Keratinocyte (primary cell): ENCODE results near the gene BMS1.

Experiments
- EZH2 ChIP-seq: IDR thresholded peaks from one replicate; pipeline ENCODE4 v1.6.1; 2012; ENCODE audit warnings: inconsistent platforms, mild to moderate bottlenecking, low read length, moderate library complexity
- TF ChIP-seq, protein P1 (sequence below), 3 experiments: IDR thresholded peaks in 1 of 3; conservative IDR thresholded peaks in 1 of 3; optimal IDR thresholded peaks in 1 of 3; 2 replicates in 2 of 3; 3 replicates in 1 of 3; pipeline versions ENCODE3 to v1.5.1; 2011; ENCODE audit warnings: low read length in 3 of 3, mild to moderate bottlenecking in 3 of 3, moderate library complexity in 2 of 3, control low read depth in 1 of 3, inconsistent platforms in 1 of 3; ENCODE audit not compliant: insufficient read depth in 2 of 3; ENCODE audit errors: extremely low read depth in 1 of 3

DNA sequence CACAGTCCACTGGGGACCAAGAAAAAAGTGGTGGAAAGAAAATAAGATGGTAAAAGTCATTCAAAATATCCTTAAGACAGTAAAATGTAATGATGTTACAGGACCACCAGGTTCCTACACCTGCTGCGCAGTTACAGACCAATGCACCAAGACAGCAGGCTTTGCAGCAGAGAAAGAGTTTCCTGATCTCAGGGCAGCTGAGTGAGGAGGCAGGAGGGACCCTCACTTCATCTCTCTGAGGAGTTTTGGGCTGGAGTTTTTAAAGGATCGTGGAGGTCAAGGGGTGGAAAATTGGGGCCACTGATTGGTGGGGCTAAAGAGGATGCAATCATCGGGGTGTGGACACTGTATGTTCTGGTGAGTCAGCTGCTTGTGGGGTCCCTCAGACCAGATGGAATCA, 100.0 kb downstream of the BMS1 start:
- TF ChIP-seq, protein P1, sequence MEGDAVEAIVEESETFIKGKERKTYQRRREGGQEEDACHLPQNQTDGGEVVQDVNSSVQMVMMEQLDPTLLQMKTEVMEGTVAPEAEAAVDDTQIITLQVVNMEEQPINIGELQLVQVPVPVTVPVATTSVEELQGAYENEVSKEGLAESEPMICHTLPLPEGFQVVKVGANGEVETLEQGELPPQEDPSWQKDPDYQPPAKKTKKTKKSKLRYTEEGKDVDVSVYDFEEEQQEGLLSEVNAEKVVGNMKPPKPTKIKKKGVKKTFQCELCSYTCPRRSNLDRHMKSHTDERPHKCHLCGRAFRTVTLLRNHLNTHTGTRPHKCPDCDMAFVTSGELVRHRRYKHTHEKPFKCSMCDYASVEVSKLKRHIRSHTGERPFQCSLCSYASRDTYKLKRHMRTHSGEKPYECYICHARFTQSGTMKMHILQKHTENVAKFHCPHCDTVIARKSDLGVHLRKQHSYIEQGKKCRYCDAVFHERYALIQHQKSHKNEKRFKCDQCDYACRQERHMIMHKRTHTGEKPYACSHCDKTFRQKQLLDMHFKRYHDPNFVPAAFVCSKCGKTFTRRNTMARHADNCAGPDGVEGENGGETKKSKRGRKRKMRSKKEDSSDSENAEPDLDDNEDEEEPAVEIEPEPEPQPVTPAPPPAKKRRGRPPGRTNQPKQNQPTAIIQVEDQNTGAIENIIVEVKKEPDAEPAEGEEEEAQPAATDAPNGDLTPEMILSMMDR (optimal IDR thresholded peaks at IDR 0.05 in 1 of 3, IDR thresholded peaks at IDR 0.05 in 1 of 3, conservative IDR thresholded peaks at IDR 0.05 in 1 of 3; ENCODE audit: extremely low read depth in 1 of 3, insufficient read depth in 2 of 3, low read length in 3 of 3): no peak
- TF ChIP-seq EZH2: no peak
